Measurements from ENCODE around the gene TEX10.
"Not testable (repeated sequence)": the region's sequence is repeated elsewhere in the genome, so short reads cannot be mapped to it uniquely, and the experiment has no call there.

Gene TEX10

GRCh38 chr9:100352727-100353505 lies at the start of gene TEX10:
TEX10 (minus strand) TSS chr9:100352942; CDS start chr9:100349363, 3,579 bp downstream.
- peak; percentile 33 for DNase-seq (ENCODE audit: low read depth)
- TF ChIP-seq, protein P1, sequence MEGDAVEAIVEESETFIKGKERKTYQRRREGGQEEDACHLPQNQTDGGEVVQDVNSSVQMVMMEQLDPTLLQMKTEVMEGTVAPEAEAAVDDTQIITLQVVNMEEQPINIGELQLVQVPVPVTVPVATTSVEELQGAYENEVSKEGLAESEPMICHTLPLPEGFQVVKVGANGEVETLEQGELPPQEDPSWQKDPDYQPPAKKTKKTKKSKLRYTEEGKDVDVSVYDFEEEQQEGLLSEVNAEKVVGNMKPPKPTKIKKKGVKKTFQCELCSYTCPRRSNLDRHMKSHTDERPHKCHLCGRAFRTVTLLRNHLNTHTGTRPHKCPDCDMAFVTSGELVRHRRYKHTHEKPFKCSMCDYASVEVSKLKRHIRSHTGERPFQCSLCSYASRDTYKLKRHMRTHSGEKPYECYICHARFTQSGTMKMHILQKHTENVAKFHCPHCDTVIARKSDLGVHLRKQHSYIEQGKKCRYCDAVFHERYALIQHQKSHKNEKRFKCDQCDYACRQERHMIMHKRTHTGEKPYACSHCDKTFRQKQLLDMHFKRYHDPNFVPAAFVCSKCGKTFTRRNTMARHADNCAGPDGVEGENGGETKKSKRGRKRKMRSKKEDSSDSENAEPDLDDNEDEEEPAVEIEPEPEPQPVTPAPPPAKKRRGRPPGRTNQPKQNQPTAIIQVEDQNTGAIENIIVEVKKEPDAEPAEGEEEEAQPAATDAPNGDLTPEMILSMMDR (conservative IDR thresholded peaks at IDR 0.05; ENCODE audit: low read depth, low read length), result no peak
- H3K4me3 ChIP-seq (ENCODE audit: low read length), result peak within 1 kb of the TSS; percentile 88

DNA sequence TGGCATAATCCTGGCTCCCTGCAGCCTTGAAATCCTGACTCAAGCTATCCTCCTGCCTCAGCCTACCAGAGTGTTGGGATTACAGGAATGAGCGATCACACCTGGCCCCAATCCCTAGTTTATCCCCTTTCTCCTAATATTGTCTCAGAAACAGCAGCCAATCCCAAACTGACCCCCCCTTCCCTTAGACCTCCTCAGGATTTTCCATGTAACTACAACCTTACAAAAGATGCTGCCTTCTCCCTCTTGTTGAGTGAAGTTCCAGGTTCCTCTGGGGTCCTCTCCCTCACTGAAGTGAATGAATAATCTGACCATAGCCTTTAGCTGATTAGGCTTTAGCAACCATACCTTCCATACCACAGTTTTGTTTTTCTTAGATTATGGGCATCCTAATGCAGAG lies 48.3 kb upstream of the TEX10 start:
- DNase-seq (ENCODE audit: low read depth), result no peak
- TF ChIP-seq, protein P1 (conservative IDR thresholded peaks at IDR 0.05; ENCODE audit: low read depth, low read length), result no peak
- H3K4me3 ChIP-seq (ENCODE audit: low read length), result no peak overlapping the region

DNA sequence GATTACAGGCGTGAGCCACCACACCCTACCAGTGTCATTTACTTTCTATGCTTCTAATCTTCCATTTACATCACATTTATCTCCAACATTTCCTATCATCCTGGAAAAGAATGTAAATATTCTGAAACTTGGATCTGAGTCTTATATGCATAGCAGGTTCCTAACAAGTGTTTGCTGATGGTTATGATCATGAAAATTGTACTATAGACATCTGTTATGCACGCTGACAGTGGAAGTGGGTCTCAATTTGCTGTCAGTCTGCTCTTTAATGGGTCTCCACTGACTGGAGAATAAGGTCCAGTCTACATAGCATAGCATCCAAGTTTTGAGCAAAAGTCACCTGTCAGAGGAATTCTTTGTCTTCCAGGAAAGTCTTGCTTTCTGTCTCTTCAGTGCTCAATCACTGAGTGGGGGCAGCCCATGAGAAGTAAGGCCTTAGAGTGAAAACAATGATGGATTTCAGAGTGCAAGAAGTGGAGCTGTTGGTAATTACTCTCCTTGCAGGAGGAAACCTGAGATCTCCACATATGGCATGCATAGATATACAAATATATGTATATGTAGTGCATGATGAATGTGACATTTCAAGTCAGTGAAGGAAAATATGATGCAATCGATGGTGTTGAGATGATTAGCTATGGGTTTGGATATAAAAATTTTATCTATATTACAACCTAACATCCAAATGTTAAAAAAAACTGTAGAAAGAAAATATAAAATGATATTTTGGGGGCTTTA lies 45.0 kb upstream of the TEX10 start:
- DNase-seq (ENCODE audit: low read depth), result no peak
- TF ChIP-seq, protein P1 (conservative IDR thresholded peaks at IDR 0.05; ENCODE audit: low read depth, low read length), result no peak
- no peak overlapping the region for H3K4me3 ChIP-seq (ENCODE audit: low read length)

GRCh38 chr9:100396769-100397168 lies 44.0 kb upstream of the TEX10 start:
- DNase-seq (ENCODE audit: low read depth), result no peak
- TF ChIP-seq, protein P1 (conservative IDR thresholded peaks at IDR 0.05; ENCODE audit: low read depth, low read length), result no peak
- H3K4me3 ChIP-seq (ENCODE audit: low read length), result no peak overlapping the region

DNA sequence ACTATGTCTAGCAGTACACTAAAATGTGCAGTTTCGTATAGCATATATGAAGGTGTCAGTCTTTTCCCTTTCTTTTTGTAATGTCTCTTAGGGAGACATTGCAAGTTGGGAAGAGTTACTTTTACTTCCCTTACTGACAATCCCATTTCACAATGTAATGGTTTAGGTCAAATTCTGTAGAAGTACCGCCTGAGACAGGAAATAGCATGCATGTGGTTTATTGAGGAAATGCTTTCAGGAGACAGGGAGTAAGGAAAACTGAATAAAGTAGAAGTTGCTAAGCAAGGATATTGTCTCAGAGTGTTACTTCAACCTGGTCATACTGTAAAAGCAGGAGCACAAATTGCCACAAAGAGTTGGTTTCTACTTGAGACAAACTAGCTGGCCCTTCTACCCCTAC lies 42.1 kb upstream of the TEX10 start:
- no peak for DNase-seq (ENCODE audit: low read depth)
- H3K4me3 ChIP-seq (ENCODE audit: low read length), result no peak overlapping the region
- TF ChIP-seq, protein P1 (conservative IDR thresholded peaks at IDR 0.05; ENCODE audit: low read depth, low read length), result no peak

DNA sequence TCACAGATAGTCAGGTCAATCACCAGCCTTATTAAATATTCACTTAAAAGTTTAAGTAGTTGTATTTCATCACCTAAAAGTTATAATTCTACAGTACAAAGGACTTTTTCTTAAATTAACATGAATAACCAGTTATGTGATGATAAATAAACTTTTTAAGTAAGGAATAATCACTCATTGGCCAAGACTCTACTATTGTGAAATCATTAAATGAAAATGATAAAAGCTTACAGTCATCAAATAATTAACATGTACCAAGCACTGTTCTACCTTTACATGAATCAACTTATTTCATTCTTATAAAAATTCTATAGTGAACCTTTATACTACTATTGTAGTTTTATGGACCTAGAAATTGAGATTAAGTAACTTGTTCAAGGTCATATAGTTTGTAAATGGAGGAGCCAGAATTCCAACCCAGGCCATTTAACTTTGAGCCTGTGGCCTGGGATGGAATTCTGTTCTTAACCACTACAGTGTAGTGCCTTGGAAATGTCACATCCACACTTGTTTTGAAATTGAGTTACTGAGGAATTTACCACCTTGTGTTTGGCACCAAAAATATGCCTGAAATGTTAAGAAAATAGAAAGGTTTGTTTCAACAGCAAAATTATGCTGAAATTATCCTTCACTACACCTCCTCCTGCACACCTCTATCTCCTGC lies 41.4 kb upstream of the TEX10 start:
- no peak for DNase-seq (ENCODE audit: low read depth)
- H3K4me3 ChIP-seq (ENCODE audit: low read length), result no peak overlapping the region
- TF ChIP-seq, protein P1 (conservative IDR thresholded peaks at IDR 0.05; ENCODE audit: low read depth, low read length), result no peak

DNA sequence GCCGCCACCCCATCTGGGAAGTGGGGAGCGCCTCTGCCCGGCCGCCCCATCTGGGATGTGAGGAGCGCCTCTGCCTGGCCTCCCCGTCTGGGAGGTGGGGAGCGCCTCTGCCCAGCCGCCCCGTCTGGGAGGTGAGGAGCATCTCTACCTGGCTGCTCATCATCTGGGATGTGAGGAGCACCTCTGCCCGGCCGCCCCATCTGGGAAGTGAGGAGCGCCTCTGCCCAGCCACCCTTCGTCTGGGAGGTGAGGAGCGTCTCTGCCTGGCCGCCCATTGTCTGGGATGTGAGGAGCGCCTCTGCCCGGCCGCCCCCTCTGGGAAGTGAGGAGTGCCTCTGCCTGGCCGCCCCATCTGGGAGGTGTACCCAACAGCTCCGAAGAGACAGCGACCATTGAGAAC lies 40.2 kb upstream of the TEX10 start:
- H3K4me3 ChIP-seq (ENCODE audit: low read length); DNase-seq (ENCODE audit: low read depth): not testable (repeated sequence)

All from retinal pigment epithelial cell (primary cell).